ENCODE measurements around the gene KLF15. TPM values are rescaled to one million over a fixed set of nuclear protein-coding genes. Genes with fewer than 3 reads are reported as not detected.
A peak's percentile ranks its signal among the peaks of the same experiment; 100 is the strongest.

The KLF15 gene
- total RNA-seq, 1 donor from 2014 or later: 5.7 TPM

- H3K9me3 Mint-ChIP-seq (ENCODE audit: unreplicated experiment): no peaks in the 10 kb centered on the region
- H3K4me3 Mint-ChIP-seq (ENCODE audit: unreplicated experiment): no peak overlapping the region
- peak; percentile 67 for DNase-seq (ENCODE audit: extremely low spot score, unreplicated experiment)
- H3K27me3 Mint-ChIP-seq (ENCODE audit: unreplicated experiment): peaks cover 28% of the 10 kb centered on the region
- no peak for TF ChIP-seq CTCF (IDR thresholded peaks at IDR 0.05)
- H3K27ac Mint-ChIP-seq (ENCODE audit: unreplicated experiment): no peak overlapping the region
- H3K36me3 Mint-ChIP-seq (ENCODE audit: unreplicated experiment): no peaks in the 10 kb centered on the region
- no peaks in the 10 kb centered on the region for H3K4me1 Mint-ChIP-seq (ENCODE audit: unreplicated experiment)
Measured at GRCh38 chr3:126401611-126402160, 44.5 kb upstream of the KLF15 start.

GRCh38 chr3:126399756-126400155, 42.5 kb upstream of the KLF15 start:
- TF ChIP-seq CTCF (IDR thresholded peaks at IDR 0.05): no peak
- Mint-ChIP-seq H3K36me3 (ENCODE audit: unreplicated experiment) (no peaks in the 10 kb centered on the region), H3K27ac (ENCODE audit: unreplicated experiment) (no peak overlapping the region), H3K27me3 (ENCODE audit: unreplicated experiment) (peaks cover 34% of the 10 kb centered on the region), H3K9me3 (ENCODE audit: unreplicated experiment) (no peaks in the 10 kb centered on the region), H3K4me3 (ENCODE audit: unreplicated experiment) (no peak overlapping the region), H3K4me1 (ENCODE audit: unreplicated experiment) (no peaks in the 10 kb centered on the region)
- no peak for DNase-seq (ENCODE audit: extremely low spot score, unreplicated experiment)

GRCh38 chr3:126399351-126399735, 42.1 kb upstream of the KLF15 start:
- H3K27ac Mint-ChIP-seq (ENCODE audit: unreplicated experiment): no peak overlapping the region
- no peaks in the 10 kb centered on the region for H3K36me3 Mint-ChIP-seq (ENCODE audit: unreplicated experiment)
- no peak for DNase-seq (ENCODE audit: extremely low spot score, unreplicated experiment)
- no peak for TF ChIP-seq CTCF (IDR thresholded peaks at IDR 0.05)
- H3K27me3 Mint-ChIP-seq (ENCODE audit: unreplicated experiment): peaks cover 34% of the 10 kb centered on the region
- no peak overlapping the region for H3K4me3 Mint-ChIP-seq (ENCODE audit: unreplicated experiment)
- no peaks in the 10 kb centered on the region for H3K4me1 Mint-ChIP-seq (ENCODE audit: unreplicated experiment)
- no peaks in the 10 kb centered on the region for H3K9me3 Mint-ChIP-seq (ENCODE audit: unreplicated experiment)

GRCh38 chr3:126398423-126399350, 41.5 kb upstream of the KLF15 start:
- Mint-ChIP-seq H3K4me1 (ENCODE audit: unreplicated experiment) (no peaks in the 10 kb centered on the region), H3K36me3 (ENCODE audit: unreplicated experiment) (no peaks in the 10 kb centered on the region), H3K27ac (ENCODE audit: unreplicated experiment) (no peak overlapping the region), H3K9me3 (ENCODE audit: unreplicated experiment) (no peaks in the 10 kb centered on the region), H3K27me3 (ENCODE audit: unreplicated experiment) (peaks cover 37% of the 10 kb centered on the region), H3K4me3 (ENCODE audit: unreplicated experiment) (no peak overlapping the region)
- TF ChIP-seq CTCF (IDR thresholded peaks at IDR 0.05): no peak
- no peak for DNase-seq (ENCODE audit: extremely low spot score, unreplicated experiment)
